Right hindlimb (tissue), 1 donor: ENCODE data around the gene ATG9A.

Experiments
- DNase-seq: peaks from one replicate; pipeline ENCODE4 v3.0.0-alpha.2; 2018

The ATG9A gene

GRCh38 chr2:219175928-219176817, 53.3 kb downstream of the ATG9A start:
- no peak for DNase-seq

GRCh38 chr2:219175486-219175885, 54.0 kb downstream of the ATG9A start:
- DNase-seq, result no peak

- no peak for DNase-seq
These were observed 54.6 kb downstream of the ATG9A start for GRCh38 chr2:219174801-219175200.

- no peak for DNase-seq
These were observed 55.3 kb downstream of the ATG9A start for GRCh38 chr2:219174146-219174545.

GRCh38 chr2:219173176-219173575, 56.3 kb downstream of the ATG9A start:
- DNase-seq, result no peak

- no peak for DNase-seq
These were observed 56.9 kb downstream of the ATG9A start for GRCh38 chr2:219172231-219173154.

- DNase-seq, result no peak
These were observed 58.2 kb downstream of the ATG9A start for GRCh38 chr2:219171231-219171651.

- no peak for DNase-seq
These were observed 59.3 kb downstream of the ATG9A start, which contains the start of gene SLC23A3 for GRCh38 chr2:219169930-219170654. SLC23A3 (minus strand) TSS chr2:219170029; CDS start chr2:219169984, 45 bp downstream.
